ENCODE data around the gene LRP1B. TPM values are rescaled to one million over a fixed set of nuclear protein-coding genes. Genes with fewer than 3 reads are reported as not detected.
"Not testable (repeated sequence)": the region's sequence is repeated elsewhere in the genome, so short reads cannot be mapped to it uniquely, and the experiment has no call there.

LRP1B gene
- total RNA-seq, 1 donor from 2014 or later = 0.54 TPM

GRCh38 chr2:142095647-142096046 is 35.2 kb downstream of the LRP1B start:
- Mint-ChIP-seq H3K4me3 (no peak overlapping the region), H3K27me3 (ENCODE audit: low read depth) (no peaks in the 10 kb centered on the region), H3K27ac (ENCODE audit: unreplicated experiment) (no peak overlapping the region), H3K9me3 (peaks cover 2% of the 10 kb centered on the region), H3K36me3 (ENCODE audit: low read depth) (no peaks in the 10 kb centered on the region), H3K4me1 (no peaks in the 10 kb centered on the region)
- TF ChIP-seq, protein P1, sequence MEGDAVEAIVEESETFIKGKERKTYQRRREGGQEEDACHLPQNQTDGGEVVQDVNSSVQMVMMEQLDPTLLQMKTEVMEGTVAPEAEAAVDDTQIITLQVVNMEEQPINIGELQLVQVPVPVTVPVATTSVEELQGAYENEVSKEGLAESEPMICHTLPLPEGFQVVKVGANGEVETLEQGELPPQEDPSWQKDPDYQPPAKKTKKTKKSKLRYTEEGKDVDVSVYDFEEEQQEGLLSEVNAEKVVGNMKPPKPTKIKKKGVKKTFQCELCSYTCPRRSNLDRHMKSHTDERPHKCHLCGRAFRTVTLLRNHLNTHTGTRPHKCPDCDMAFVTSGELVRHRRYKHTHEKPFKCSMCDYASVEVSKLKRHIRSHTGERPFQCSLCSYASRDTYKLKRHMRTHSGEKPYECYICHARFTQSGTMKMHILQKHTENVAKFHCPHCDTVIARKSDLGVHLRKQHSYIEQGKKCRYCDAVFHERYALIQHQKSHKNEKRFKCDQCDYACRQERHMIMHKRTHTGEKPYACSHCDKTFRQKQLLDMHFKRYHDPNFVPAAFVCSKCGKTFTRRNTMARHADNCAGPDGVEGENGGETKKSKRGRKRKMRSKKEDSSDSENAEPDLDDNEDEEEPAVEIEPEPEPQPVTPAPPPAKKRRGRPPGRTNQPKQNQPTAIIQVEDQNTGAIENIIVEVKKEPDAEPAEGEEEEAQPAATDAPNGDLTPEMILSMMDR (conservative IDR thresholded peaks at IDR 0.05) = no peak
- DNase-seq (ENCODE audit: low read depth, low spot score) = no peak

GRCh38 chr2:142094233-142094632 is 36.6 kb downstream of the LRP1B start:
- H3K36me3 Mint-ChIP-seq (ENCODE audit: low read depth) = no peaks in the 10 kb centered on the region
- H3K4me3 Mint-ChIP-seq = no peak overlapping the region
- no peak for DNase-seq (ENCODE audit: low read depth, low spot score)
- TF ChIP-seq, protein P1 (conservative IDR thresholded peaks at IDR 0.05) = no peak
- H3K27me3 Mint-ChIP-seq (ENCODE audit: low read depth) = no peaks in the 10 kb centered on the region
- H3K4me1 Mint-ChIP-seq = no peaks in the 10 kb centered on the region
- H3K9me3 Mint-ChIP-seq = peaks cover 2% of the 10 kb centered on the region
- H3K27ac Mint-ChIP-seq (ENCODE audit: unreplicated experiment) = no peak overlapping the region

DNA sequence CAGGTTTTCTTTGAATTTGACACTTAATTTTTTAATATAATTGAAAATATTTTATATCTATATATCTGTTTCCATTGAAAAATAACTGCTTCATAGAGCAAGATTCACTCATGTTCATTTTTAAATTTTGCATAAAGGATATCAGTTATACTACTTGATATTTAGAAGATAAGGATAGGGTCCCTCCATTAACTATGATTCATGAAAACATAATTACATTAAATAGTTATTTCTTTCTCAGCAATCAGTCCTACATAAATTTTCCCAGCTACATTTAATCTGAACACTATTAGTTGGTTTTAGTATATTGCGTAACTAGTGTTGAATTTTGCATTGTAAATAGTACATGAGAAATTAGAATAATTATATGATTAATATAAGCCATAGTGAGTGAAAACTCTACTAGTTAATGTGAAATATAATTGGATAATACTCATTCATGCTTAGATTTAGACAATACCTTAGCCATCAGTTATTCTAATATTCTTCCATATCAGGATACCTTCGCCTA is 42.7 kb downstream of the LRP1B start:
- Mint-ChIP-seq H3K27me3 (ENCODE audit: low read depth) (no peaks in the 10 kb centered on the region), H3K9me3 (peaks cover 2% of the 10 kb centered on the region), H3K4me3 (no peak overlapping the region), H3K27ac (ENCODE audit: unreplicated experiment) (no peak overlapping the region), H3K36me3 (ENCODE audit: low read depth) (no peaks in the 10 kb centered on the region), H3K4me1 (no peaks in the 10 kb centered on the region)
- TF ChIP-seq, protein P1 (conservative IDR thresholded peaks at IDR 0.05) = no peak
- DNase-seq (ENCODE audit: low read depth, low spot score) = no peak

- H3K9me3 Mint-ChIP-seq; H3K4me1 Mint-ChIP-seq; H3K27me3 Mint-ChIP-seq (ENCODE audit: low read depth); H3K36me3 Mint-ChIP-seq (ENCODE audit: low read depth); H3K27ac Mint-ChIP-seq (ENCODE audit: unreplicated experiment); DNase-seq (ENCODE audit: low read depth, low spot score); H3K4me3 Mint-ChIP-seq: not testable (repeated sequence)
These were observed 43.2 kb downstream of the LRP1B start for GRCh38 chr2:142087585-142087984.

GRCh38 chr2:142082368-142082767 is 48.4 kb downstream of the LRP1B start:
- no peaks in the 10 kb centered on the region for H3K27me3 Mint-ChIP-seq (ENCODE audit: low read depth)
- no peak overlapping the region for H3K4me3 Mint-ChIP-seq
- TF ChIP-seq, protein P1 (conservative IDR thresholded peaks at IDR 0.05) = no peak
- no peaks in the 10 kb centered on the region for H3K9me3 Mint-ChIP-seq
- no peaks in the 10 kb centered on the region for H3K4me1 Mint-ChIP-seq
- H3K36me3 Mint-ChIP-seq (ENCODE audit: low read depth) = no peaks in the 10 kb centered on the region
- H3K27ac Mint-ChIP-seq (ENCODE audit: unreplicated experiment) = no peak overlapping the region
- no peak for DNase-seq (ENCODE audit: low read depth, low spot score)

- no peak for DNase-seq (ENCODE audit: low read depth, low spot score)
- Mint-ChIP-seq H3K27ac (ENCODE audit: unreplicated experiment) (no peak overlapping the region), H3K4me3 (no peak overlapping the region), H3K36me3 (ENCODE audit: low read depth) (no peaks in the 10 kb centered on the region), H3K4me1 (no peaks in the 10 kb centered on the region), H3K9me3 (peaks cover 5% of the 10 kb centered on the region), H3K27me3 (ENCODE audit: low read depth) (no peaks in the 10 kb centered on the region)
- TF ChIP-seq, protein P1 (conservative IDR thresholded peaks at IDR 0.05) = no peak
These were observed 54.5 kb downstream of the LRP1B start for GRCh38 chr2:142076317-142076716.

Data from neural crest cell (in vitro differentiated cells).